ENCODE measurements around the gene IDH2. TPM values are rescaled to one million over a fixed set of nuclear protein-coding genes. Genes with fewer than 3 reads are reported as not detected.
A peak's percentile ranks its signal among the peaks of the same experiment; 100 is the strongest.

IDH2 gene
- total and polyA plus RNA-seq, 2 of the 13 experiments (the other 11 are each of a cell fraction or from before 2014, with no cell fraction given) = 121 to 145 TPM

DNA sequence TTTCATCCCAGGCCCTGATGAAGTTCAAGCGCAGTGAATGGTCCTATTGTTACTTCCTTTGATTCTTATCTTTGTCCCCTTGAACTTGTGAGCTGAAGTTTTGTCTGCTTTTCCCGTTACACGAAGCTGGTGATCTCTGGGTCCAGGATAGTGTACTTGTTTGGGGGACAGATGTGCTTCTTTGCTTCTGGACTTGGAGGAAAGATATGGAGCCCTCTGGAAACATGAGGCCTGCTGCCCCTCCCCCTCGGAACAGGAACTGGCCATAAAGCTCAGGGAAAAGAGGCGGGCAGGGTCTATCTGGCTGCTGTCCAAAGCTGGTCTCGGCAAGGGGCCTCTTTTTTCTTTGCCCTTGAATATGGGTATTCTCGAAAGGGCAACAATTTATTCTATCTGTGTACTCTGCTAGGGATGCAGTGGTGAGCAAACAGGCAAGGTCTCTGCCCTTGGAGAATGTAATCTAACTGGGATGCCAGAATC lies 47.6 kb downstream of the IDH2 start (continued):
- 0 out of 2 replicates have a peak, but pooled peaks have one; percentile 45 for TF ChIP-seq CREM (IDR thresholded peaks at IDR 0.05)
- no peak for TF ChIP-seq CREM (CRISPR knock-in tag; IDR thresholded peaks at IDR 0.05)
- no peak for TF ChIP-seq HNF4G (IDR thresholded peaks at IDR 0.05; ENCODE audit: borderline replicate concordance, low read depth, low read length)
- no peak for TF ChIP-seq HNF4G (CRISPR knock-in tag; IDR thresholded peaks at IDR 0.05; ENCODE audit: borderline replicate concordance, low read depth)
- no peak for TF ChIP-seq ZNF792 (CRISPR knock-in tag; IDR thresholded peaks at IDR 0.05)
- TF ChIP-seq ZNF773 (CRISPR knock-in tag; IDR thresholded peaks at IDR 0.05; ENCODE audit: borderline replicate concordance) = no peak
- TF ChIP-seq, protein P1, sequence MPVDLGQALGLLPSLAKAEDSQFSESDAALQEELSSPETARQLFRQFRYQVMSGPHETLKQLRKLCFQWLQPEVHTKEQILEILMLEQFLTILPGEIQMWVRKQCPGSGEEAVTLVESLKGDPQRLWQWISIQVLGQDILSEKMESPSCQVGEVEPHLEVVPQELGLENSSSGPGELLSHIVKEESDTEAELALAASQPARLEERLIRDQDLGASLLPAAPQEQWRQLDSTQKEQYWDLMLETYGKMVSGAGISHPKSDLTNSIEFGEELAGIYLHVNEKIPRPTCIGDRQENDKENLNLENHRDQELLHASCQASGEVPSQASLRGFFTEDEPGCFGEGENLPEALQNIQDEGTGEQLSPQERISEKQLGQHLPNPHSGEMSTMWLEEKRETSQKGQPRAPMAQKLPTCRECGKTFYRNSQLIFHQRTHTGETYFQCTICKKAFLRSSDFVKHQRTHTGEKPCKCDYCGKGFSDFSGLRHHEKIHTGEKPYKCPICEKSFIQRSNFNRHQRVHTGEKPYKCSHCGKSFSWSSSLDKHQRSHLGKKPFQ (CRISPR knock-in tag; IDR thresholded peaks at IDR 0.05; ENCODE audit: insufficient replicate concordance) = no peak
- TF ChIP-seq MZF1 (CRISPR knock-in tag; IDR thresholded peaks at IDR 0.05; ENCODE audit: borderline replicate concordance) = no peak
- peak; percentile 88 for TF ChIP-seq SKIL (CRISPR knock-in tag; IDR thresholded peaks at IDR 0.05; ENCODE audit: borderline replicate concordance)
- TF ChIP-seq ZBTB42 (CRISPR knock-in tag; IDR thresholded peaks at IDR 0.05) = peak; percentile 93
- TF ChIP-seq USF2 (IDR thresholded peaks at IDR 0.05; ENCODE audit: low read depth, low read length) = no peak
- TF ChIP-seq USF2 (CRISPR knock-in tag; IDR thresholded peaks at IDR 0.05; ENCODE audit: borderline replicate concordance) = no peak
- TF ChIP-seq, protein P2, sequence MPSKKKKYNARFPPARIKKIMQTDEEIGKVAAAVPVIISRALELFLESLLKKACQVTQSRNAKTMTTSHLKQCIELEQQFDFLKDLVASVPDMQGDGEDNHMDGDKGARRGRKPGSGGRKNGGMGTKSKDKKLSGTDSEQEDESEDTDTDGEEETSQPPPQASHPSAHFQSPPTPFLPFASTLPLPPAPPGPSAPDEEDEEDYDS (CRISPR knock-in tag; IDR thresholded peaks at IDR 0.05) = 0 out of 2 replicates have a peak, but pooled peaks have one; percentile 11
- TF ChIP-seq, protein P3, sequence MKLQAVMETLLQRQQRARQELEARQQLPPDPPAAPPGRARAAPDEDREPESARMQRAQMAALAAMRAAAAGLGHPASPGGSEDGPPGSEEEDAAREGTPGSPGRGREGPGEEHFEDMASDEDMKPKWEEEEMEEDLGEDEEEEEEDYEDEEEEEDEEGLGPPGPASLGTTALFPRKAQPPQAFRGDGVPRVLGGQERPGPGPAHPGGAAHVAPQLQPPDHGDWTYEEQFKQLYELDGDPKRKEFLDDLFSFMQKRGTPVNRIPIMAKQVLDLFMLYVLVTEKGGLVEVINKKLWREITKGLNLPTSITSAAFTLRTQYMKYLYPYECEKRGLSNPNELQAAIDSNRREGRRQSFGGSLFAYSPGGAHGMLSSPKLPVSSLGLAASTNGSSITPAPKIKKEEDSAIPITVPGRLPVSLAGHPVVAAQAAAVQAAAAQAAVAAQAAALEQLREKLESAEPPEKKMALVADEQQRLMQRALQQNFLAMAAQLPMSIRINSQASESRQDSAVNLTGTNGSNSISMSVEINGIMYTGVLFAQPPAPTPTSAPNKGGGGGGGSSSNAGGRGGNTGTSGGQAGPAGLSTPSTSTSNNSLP (IDR thresholded peaks at IDR 0.05; ENCODE audit: low read depth, low read length) = 0 out of 2 replicates have a peak, but pooled peaks have one; percentile 32
- no peak for TF ChIP-seq EED (CRISPR knock-in tag; IDR thresholded peaks at IDR 0.05)
- TF ChIP-seq ELF4 (CRISPR knock-in tag; IDR thresholded peaks at IDR 0.05; ENCODE audit: borderline replicate concordance) = no peak
- no peak for TF ChIP-seq TAF15 (IDR thresholded peaks at IDR 0.05; ENCODE audit: low read depth, low read length, poor library complexity, severe bottlenecking)
- TF ChIP-seq NFE2 (CRISPR knock-in tag; IDR thresholded peaks at IDR 0.05) = no peak
